ENCODE measurements around the gene COL27A1.

GRCh38 chr9:114193090-114193489, 37.8 kb downstream of the COL27A1 start:
- TF ChIP-seq TAF1 (IDR thresholded peaks at IDR 0.05; ENCODE audit: low read depth, low read length), result no peak
- no peak for TF ChIP-seq POLR2A (IDR thresholded peaks at IDR 0.05; ENCODE audit: low read depth, low read length)
- TF ChIP-seq POLR2AphosphoS5 (IDR thresholded peaks at IDR 0.05; ENCODE audit: low read depth, low read length), result no peak
- TF ChIP-seq PAX5 (IDR thresholded peaks at IDR 0.05; ENCODE audit: insufficient read depth, low read length, severe bottlenecking), result no peak
- TF ChIP-seq SPI1 (IDR thresholded peaks at IDR 0.05; ENCODE audit: low read depth, low read length), result no peak
- TF ChIP-seq POU2F2 (IDR thresholded peaks at IDR 0.05; ENCODE audit: low read depth, low read length), result no peak
